IPS-15b (cell line): ENCODE measurements around the gene RANBP1.
A peak's percentile ranks its signal among the peaks of the same experiment; 100 is the strongest.

Experiments used
- H3K27me3 ChIP-seq: one replicate; pipeline ENCODE4 v1.6.1; 2013; ENCODE audit warnings: low read length; ENCODE audit not compliant: control insufficient read depth, insufficient read depth
- H3K36me3 ChIP-seq: one replicate; pipeline ENCODE4 v1.6.1; 2013; ENCODE audit warnings: low read length; ENCODE audit not compliant: control insufficient read depth, insufficient read depth
- H3K4me1 ChIP-seq: one replicate; pipeline ENCODE4 v1.6.1; 2013; ENCODE audit warnings: mild to moderate bottlenecking, low read length; ENCODE audit not compliant: control insufficient read depth, insufficient read depth
- H3K4me3 ChIP-seq: one replicate; pipeline ENCODE4 v1.5.1; 2013; ENCODE audit warnings: low read depth, low read length
- H3K9ac ChIP-seq: one replicate; pipeline ENCODE4 v1.6.1; 2013; ENCODE audit warnings: low read depth, mild to moderate bottlenecking, low read length
- H3K9me3 ChIP-seq: one replicate; pipeline ENCODE4 v1.6.1; 2013; ENCODE audit warnings: mild to moderate bottlenecking, low read length; ENCODE audit not compliant: control insufficient read depth, insufficient read depth

The RANBP1 gene

DNA sequence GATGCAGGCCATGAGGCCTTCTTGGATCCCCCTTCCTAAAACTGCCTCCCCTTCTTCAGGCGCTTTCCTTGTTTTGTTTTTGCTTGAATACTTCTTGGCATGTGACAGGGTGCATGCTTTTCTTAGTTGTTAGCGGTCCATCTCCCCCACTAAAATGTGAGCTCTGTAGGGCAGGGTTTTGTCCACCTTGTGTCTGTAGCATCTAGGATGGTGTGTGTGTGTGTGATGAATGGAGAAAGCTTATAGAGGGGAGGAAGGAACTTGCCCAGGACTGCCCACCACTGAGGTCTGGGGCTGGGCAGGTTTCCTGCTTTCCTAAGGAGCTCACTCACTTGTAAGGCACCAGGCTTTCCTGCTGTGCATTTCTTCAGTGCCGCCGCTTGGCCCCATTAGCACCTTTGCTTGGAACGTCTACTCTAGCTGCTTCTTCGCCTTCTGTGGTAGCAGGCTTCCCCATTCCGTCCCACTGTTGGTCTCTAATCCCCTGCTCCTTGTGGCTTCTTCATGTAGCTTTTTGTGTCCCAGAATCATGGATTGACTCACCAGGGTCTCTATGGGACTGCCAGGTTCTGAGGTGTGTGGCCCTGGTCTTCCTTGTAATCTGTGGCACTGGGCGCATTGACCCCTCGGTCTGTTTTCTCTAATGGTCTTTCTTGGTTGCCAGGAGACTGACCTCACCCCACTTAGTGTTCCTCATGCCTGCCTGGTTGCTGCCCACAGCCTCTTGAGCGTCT is 32.6 kb upstream of the RANBP1 start:
- no peaks in the 10 kb centered on the region for H3K9me3 ChIP-seq
- H3K36me3 ChIP-seq: peaks cover 37% of the 10 kb centered on the region
- H3K4me1 ChIP-seq: peaks cover 10% of the 10 kb centered on the region
- peak overlapping the region; percentile 37 for H3K9ac ChIP-seq
- H3K27me3 ChIP-seq: no peaks in the 10 kb centered on the region
- H3K4me3 ChIP-seq: no peak overlapping the region

DNA sequence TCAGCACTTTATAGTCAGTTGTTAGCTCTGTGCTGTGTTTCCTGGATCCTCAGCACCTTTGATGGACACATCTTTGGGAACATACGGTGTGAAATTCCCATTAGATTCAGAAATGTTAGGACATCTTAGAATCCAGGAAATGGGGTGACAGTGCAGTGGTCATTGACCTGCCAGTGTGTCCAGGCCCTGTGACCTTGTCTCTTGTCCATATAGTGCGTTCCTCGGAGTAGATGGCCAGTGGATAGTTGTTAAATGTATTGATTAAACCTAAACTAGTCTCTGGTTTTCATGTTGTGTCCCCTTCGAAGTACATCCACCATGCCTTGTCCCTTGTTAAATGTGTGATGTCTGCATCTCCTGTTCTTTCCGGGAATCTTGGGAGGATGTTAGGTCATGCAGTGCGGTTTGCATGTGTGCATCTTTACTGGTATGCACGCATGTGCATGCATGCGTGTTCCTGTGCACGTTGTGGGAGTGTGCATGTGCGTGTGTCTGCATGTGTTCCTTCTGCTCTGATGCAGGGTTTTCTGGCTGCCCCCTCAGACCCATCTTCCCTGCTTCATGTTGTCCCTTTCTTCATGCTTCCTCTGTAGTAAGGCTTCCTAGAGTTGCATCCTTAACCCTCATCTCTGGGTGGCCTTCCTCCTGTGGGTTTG is 31.9 kb upstream of the RANBP1 start:
- Histone ChIP-seq H3K9ac (no peak overlapping the region), H3K4me1 (peaks cover 10% of the 10 kb centered on the region), H3K4me3 (no peak overlapping the region), H3K9me3 (no peaks in the 10 kb centered on the region), H3K27me3 (no peaks in the 10 kb centered on the region), H3K36me3 (peaks cover 44% of the 10 kb centered on the region)

DNA sequence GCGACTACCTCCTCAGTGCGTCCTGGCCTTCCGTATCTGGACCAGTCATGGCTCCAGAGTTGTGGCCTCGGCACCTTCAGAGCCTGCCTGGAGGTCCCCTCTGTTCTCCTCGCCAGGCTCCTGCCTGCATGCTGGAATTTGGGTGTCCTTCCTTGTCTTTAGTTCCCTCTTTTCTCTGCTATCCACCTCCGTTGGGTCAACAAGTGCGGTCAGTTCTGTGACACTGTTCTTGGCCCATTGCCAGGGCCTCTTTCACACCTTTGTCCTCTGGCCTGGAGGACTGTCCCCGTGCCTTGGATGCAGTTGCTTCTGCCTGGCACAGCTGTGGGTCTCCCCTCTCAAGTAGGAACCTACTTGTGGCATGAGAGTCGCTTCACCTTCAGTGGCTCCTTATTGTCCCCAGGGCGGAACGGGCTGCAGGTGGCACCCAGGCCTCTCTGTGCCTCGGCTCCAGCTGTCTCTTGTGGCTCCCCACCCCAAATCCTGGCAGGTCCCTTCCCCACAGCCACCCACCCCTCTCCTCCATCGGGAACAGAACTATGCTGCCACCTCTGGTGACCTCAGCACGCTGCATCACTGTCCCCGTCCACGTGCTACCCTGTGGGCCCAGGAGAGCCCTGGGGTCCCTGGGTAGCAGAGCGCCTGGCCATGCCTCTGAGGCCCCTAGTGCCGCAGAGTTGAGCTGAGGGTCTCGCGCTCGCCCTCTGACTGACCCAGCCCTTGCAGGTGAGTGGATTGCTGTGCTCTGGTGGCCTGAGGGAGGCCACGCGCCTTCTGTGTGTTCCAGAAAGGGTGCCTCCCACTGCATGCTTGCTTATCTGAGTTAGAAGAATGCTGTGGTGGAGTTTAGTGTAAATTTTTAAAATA is 31.1 kb upstream of the RANBP1 start:
- H3K9me3 ChIP-seq: no peaks in the 10 kb centered on the region
- H3K9ac ChIP-seq: no peak overlapping the region
- peaks cover 51% of the 10 kb centered on the region for H3K36me3 ChIP-seq
- H3K4me1 ChIP-seq: peaks cover 10% of the 10 kb centered on the region
- H3K27me3 ChIP-seq: no peaks in the 10 kb centered on the region
- no peak overlapping the region for H3K4me3 ChIP-seq

DNA sequence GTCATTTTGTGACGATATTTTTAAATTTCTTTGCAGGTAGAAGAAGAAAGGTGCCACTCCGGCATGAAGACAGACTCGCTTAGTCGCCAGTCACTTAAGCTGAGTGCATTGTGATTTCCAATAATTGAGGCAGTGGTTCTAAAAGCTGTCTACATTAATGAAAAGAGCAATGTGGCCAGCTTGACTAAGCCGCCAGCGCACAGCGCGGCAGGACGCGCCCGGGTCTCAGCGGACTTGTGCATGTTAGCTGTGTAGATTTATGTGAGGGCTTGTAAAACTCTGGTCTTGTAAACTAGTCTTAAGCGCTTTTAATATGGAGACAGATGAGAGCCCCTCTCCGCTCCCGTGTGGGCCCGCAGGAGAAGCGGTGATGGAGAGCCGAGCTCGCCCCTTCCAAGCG is 30.3 kb upstream of the RANBP1 start:
- H3K27me3 ChIP-seq: no peaks in the 10 kb centered on the region
- no peaks in the 10 kb centered on the region for H3K9me3 ChIP-seq
- peaks cover 10% of the 10 kb centered on the region for H3K4me1 ChIP-seq
- no peak overlapping the region for H3K4me3 ChIP-seq
- H3K36me3 ChIP-seq: peaks cover 60% of the 10 kb centered on the region
- no peak overlapping the region for H3K9ac ChIP-seq

DNA sequence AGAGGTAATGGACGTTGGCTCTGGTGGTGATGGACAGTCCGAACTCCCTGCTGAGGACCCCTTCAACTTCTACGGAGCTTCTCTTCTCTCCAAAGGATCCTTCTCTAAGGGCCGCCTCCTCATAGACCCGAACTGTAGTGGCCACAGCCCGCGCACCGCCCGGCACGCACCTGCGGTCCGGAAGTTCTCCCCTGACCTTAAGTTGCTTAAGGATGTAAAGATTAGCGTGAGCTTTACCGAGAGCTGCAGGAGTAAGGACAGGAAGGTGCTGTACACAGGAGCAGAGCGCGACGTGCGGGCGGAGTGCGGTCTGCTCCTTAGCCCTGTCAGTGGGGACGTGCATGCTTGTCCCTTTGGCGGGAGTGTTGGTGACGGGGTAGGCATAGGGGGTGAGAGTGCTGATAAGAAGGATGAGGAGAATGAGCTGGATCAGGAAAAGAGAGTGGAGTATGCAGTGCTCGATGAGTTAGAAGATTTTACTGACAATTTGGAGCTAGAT is 29.8 kb upstream of the RANBP1 start:
- H3K4me3 ChIP-seq: no peak overlapping the region
- H3K9ac ChIP-seq: no peak overlapping the region
- H3K36me3 ChIP-seq: peaks cover 65% of the 10 kb centered on the region

DNA sequence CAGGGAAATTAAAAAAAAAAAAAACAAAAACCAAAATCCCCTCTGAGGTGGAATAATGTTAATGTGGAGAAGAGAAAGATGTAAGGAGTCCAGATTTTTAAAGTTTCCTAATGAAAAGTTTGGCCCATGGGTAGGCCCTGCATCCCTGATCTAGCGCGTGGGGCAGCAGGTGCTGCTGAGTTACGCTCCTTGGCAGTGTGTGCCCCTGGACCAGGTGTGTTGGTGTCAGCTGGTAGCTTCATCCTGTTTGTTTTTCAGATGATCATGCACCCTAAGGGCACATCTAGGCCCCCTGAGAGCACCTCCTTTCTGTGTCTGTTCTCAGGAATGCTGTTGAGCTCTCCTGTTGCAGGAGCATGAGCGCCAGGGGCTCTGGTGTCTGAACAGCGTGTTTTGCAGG is 29.1 kb upstream of the RANBP1 start:
- no peaks in the 10 kb centered on the region for H3K9me3 ChIP-seq
- peaks cover 69% of the 10 kb centered on the region for H3K36me3 ChIP-seq
- H3K27me3 ChIP-seq: no peaks in the 10 kb centered on the region
- peaks cover 6% of the 10 kb centered on the region for H3K4me1 ChIP-seq
- H3K4me3 ChIP-seq: no peak overlapping the region
- H3K9ac ChIP-seq: no peak overlapping the region

More for the DNA sequence above, 29.8 kb upstream of the RANBP1 start:
- no peaks in the 10 kb centered on the region for H3K9me3 ChIP-seq
- H3K4me1 ChIP-seq: peaks cover 10% of the 10 kb centered on the region
- no peaks in the 10 kb centered on the region for H3K27me3 ChIP-seq

DNA sequence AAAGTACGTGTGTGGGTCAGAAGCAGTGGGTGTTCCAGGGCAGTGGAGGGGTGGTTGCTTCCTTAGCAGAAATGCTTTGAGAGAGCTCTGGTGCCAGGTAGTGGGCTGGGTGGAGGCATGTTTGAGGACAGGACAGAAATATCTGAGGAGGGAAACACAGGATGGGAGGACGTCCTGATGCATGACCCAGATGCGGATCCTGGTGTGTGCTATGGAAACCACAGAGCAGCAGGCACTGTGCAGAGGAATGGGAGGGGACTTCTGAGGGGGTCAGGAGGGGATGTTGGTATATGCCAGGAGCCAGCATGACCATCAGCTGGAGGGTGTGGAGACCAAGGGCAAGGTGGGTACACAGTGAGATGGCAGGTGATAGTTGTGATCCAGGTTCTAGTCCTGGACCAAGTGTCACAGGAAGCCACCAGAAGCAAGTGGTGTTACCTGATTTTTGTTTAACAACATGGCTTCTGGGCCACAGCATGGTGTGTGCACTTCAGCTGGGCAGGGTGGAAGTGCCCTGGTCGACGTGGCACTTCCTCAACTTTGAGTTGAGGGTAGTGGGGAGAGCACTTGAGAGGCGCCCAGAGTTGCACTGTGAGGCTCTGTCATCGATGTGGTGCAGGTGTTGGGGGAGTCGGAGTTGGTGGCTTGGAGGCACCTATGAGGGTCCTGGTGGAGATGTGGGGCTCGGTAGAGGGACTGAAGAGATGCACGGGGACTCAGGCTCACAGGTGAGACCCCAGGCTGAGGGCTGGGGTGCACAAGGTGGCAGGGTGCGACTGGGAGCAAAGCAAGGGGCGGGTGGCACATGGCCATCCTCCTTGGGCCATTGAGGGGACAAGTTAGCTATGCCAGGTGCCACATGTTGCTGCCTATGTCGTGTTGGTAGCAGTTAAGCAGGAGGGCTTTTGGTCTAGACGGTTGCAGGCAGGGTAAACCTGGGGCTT is 28.3 kb upstream of the RANBP1 start:
- no peak overlapping the region for H3K4me3 ChIP-seq
- H3K36me3 ChIP-seq: peaks cover 75% of the 10 kb centered on the region
- H3K9ac ChIP-seq: no peak overlapping the region

DNA sequence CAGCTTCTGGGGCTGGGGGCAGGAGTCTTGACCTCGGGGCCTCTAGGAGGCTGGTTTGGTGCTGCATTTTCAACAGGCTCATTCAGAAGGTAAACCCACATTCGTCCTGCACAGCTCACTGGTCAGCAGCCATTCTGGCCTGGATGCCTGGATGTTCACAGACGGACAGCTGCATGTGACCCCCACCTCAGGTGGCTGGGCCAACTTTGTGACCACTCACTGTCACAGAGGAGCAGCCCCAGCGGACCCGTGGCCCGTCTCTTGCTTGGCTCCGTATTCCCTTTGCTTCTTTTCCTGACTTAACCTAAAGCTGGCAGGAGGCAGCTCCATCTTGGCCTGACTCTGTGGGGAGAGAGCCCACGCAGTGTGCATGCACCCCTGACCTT is 27.6 kb upstream of the RANBP1 start:
- no peaks in the 10 kb centered on the region for H3K9me3 ChIP-seq
- H3K4me3 ChIP-seq: no peak overlapping the region
- H3K27me3 ChIP-seq: no peaks in the 10 kb centered on the region
- H3K4me1 ChIP-seq: no peaks in the 10 kb centered on the region
- peaks cover 75% of the 10 kb centered on the region for H3K36me3 ChIP-seq
- H3K9ac ChIP-seq: no peak overlapping the region

More for the DNA sequence above, 28.3 kb upstream of the RANBP1 start:
- H3K4me1 ChIP-seq: peaks cover 5% of the 10 kb centered on the region
- no peaks in the 10 kb centered on the region for H3K9me3 ChIP-seq
- H3K27me3 ChIP-seq: no peaks in the 10 kb centered on the region

DNA sequence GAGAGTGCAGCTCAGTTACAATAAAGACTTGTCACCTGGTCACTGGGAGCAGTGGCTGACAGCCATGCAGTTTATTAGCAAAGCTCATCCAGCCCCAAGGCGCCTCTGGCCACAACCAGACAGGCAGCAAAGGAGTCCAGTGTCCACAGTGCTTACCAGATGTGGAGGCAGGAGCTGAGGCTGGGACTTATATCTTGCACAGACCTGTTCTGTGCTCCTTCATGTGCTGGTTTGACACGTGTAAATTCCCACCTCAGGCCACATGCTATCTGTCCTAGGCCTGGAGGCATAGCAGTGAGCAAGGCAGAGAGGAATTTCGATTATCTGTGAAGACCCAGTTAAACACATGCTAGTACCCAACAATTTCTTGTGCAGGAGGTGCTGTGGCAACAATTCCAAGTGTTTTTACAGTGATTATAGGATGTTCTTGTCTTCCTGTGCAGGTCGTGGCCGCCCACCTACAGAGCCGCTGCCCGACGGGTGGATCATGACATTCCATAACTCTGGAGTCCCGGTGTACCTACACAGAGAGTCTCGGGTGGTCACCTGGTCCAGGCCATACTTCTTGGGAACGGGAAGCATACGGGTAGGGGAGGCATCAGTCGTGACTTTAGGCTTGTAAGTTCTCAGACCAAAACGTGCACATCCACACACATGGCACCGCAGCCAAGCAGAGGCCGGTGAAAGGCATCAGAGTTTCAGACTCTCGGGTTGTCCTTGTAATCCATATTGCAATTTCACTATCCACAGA is 26.5 kb upstream of the RANBP1 start:
- Histone ChIP-seq H3K9ac (no peak overlapping the region), H3K36me3 (peaks cover 84% of the 10 kb centered on the region), H3K4me3 (no peak overlapping the region)

DNA sequence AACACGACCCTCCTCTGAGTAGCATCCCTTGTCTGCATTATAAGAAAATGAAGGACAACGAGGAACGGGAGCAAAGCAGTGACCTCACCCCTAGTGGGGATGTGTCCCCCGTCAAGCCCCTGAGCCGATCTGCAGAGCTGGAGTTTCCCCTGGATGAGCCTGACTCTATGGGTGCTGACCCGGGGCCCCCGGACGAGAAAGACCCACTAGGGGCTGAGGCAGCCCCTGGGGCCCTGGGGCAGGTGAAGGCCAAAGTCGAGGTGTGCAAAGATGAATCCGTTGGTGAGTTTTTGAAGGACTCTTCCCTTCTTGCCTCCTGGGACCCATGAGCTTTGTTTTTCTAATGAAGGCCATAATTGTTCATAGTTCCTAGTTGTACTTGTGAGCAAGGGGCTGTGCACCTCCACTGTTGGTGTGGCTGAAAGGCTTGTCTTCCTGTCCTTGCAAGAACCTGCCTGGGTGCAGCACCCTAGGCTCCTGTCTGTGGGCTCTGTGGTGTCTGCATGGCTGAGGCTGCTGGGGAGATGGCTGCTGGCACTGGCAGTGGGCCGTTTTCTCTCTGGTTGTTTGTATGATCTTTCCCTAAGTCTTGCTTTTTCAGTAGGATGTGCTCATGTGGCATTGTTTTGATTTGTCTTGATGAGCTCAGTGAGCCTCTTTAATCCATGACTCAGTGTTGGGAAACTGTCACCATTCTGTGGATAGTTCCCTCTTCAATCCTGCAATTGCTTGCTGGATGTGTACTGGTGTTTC is 25.8 kb upstream of the RANBP1 start:
- no peaks in the 10 kb centered on the region for H3K4me1 ChIP-seq
- H3K27me3 ChIP-seq: no peaks in the 10 kb centered on the region
- peaks cover 88% of the 10 kb centered on the region for H3K36me3 ChIP-seq
- no peak overlapping the region for H3K9ac ChIP-seq
- H3K4me3 ChIP-seq: no peak overlapping the region
- H3K9me3 ChIP-seq: no peaks in the 10 kb centered on the region

More for the DNA sequence above, 26.5 kb upstream of the RANBP1 start:
- Histone ChIP-seq H3K4me1 (no peaks in the 10 kb centered on the region), H3K27me3 (no peaks in the 10 kb centered on the region), H3K9me3 (no peaks in the 10 kb centered on the region)
